CD4-positive, alpha-beta T cell (primary cell): ENCODE data around the gene P4HA3. TPM values are rescaled to one million over a fixed set of nuclear protein-coding genes. Genes with fewer than 3 reads are reported as not detected.

Source experiments
- ATAC-seq: fragments of 200-7000 bp; cut with Tn5 transposase; one replicate; pipeline ENCODE4 v1.10.0; 2022; ENCODE audit warnings: mild to moderate bottlenecking; ENCODE audit not compliant: poor library complexity
- CTCF ChIA-PET: fragments of 350-600 bp; sonication (Branson Sonifier 250); formaldehyde crosslinking; loops from one replicate; lab custom pipeline; 2021; ENCODE audit warnings: antibody characterized with exemption, inconsistent platforms; lab: Charles Lee
- POLR2A ChIA-PET: fragments of 350-600 bp; sonication (Branson Sonifier 250); formaldehyde crosslinking; loops from one replicate; lab custom pipeline; 2021; ENCODE audit warnings: antibody characterized with exemption, inconsistent platforms; lab: Charles Lee
- DNase-seq, 14 experiments: peaks; one replicate each; pipeline ENCODE4 v3.0.0-alpha.2; 2013 to 2020; ENCODE audit warnings: mixed read lengths in 2 of 14
- H3K27ac ChIP-seq, 2 donors: one replicate each; pipeline versions ENCODE4 v1.5.1 to v1.7.0; 2013; ENCODE audit warnings: low read length in 2 of 2, low read depth in 1 of 2, mild to moderate bottlenecking in 1 of 2
- H3K27me3 ChIP-seq, 2 experiments: 1 replicate in 1 of 2; 2 replicates in 1 of 2; pipeline versions ENCODE4 v1.6.1 to v1.7.0; 2013; ENCODE audit warnings: low read length in 2 of 2, control low read depth in 1 of 2, mild to moderate bottlenecking in 1 of 2, moderate library complexity in 1 of 2; ENCODE audit not compliant: insufficient read depth in 2 of 2, control insufficient read depth in 1 of 2
- H3K36me3 ChIP-seq: one replicate; pipeline ENCODE4 v1.6.1; 2013; ENCODE audit warnings: low read length, control low read depth; ENCODE audit not compliant: insufficient read depth
- H3K4me1 ChIP-seq: one replicate; pipeline ENCODE4 v1.6.1; 2013; ENCODE audit warnings: low read length, control low read depth; ENCODE audit not compliant: insufficient read depth
- H3K4me3 ChIP-seq: one replicate; pipeline ENCODE4 v1.5.1; 2013; ENCODE audit warnings: mild to moderate bottlenecking, low read length, moderate library complexity
- H3K9me3 ChIP-seq, 2 experiments: 1 replicate in 1 of 2; 2 replicates in 1 of 2; pipeline versions ENCODE4 v1.6.1 to v1.7.0; 2013; ENCODE audit warnings: low read length in 2 of 2, mild to moderate bottlenecking in 2 of 2, control low read depth in 1 of 2, moderate library complexity in 1 of 2; ENCODE audit not compliant: control insufficient read depth in 1 of 2, insufficient read depth in 1 of 2
- H3K27ac Mint-ChIP-seq: one replicate; pipeline ENCODE4 v1.8.0; 2020; ENCODE audit warnings: mixed read lengths
- H3K27me3 Mint-ChIP-seq: one replicate; pipeline ENCODE4 v1.8.0; 2021; ENCODE audit warnings: mixed read lengths
- H3K36me3 Mint-ChIP-seq: one replicate; pipeline ENCODE4 v1.8.0; 2021; ENCODE audit warnings: low read depth, mixed read lengths
- H3K4me1 Mint-ChIP-seq: one replicate; pipeline ENCODE4 v1.8.0; 2021; ENCODE audit warnings: low read depth, mixed read lengths
- H3K4me3 Mint-ChIP-seq: one replicate; pipeline ENCODE4 v1.8.0; 2020; ENCODE audit warnings: mild to moderate bottlenecking, mixed read lengths
- H3K9me3 Mint-ChIP-seq: one replicate; pipeline ENCODE4 v1.8.0; 2020; ENCODE audit warnings: mixed read lengths
- CTCF ChIP-seq: fragments of 200-600 bp; IDR thresholded peaks from one replicate; pipeline ENCODE4 v1.8.0; 2022; ENCODE audit warnings: antibody characterized with exemption, mild to moderate bottlenecking
- intact Hi-C, 2 experiments: fragments of 100-400 bp; cut with DNase I in 1 of 2; cut with micrococcal nuclease in 1 of 2; formaldehyde crosslinking; loops; one replicate each; pipeline versions ENCODE4 v1.15.1 to v1.9.0; 2023 to 2025; cut with DNase I, micrococcal nuclease
- polyA plus RNA-seq, 2 donors: library from polyadenylated mRNA; unstranded; fragments of 120-200 nt; gene quantifications; one replicate each; pipeline ENCODE4 v1.2.1, GENCODE V29; 2013
- total RNA-seq, 174 experiments: library from RNA in 2 of 174; stranded (reverse) in 2 of 174; gene quantifications; one replicate each; pipeline ENCODE4 v1.2.3 and lab custom pipeline; 2021 to 2026

Gene P4HA3
- total RNA-seq (not detected), total RNA-seq (lab: John Stamatoyannopoulos, UW) (0 to 0.22 (median 0) reads per million in 172 experiments)
- 0.13 TPM for polyA plus RNA-seq (2013, experiment 1 of 2)
- 0.19 TPM for polyA plus RNA-seq (2013, experiment 2 of 2)

DNA sequence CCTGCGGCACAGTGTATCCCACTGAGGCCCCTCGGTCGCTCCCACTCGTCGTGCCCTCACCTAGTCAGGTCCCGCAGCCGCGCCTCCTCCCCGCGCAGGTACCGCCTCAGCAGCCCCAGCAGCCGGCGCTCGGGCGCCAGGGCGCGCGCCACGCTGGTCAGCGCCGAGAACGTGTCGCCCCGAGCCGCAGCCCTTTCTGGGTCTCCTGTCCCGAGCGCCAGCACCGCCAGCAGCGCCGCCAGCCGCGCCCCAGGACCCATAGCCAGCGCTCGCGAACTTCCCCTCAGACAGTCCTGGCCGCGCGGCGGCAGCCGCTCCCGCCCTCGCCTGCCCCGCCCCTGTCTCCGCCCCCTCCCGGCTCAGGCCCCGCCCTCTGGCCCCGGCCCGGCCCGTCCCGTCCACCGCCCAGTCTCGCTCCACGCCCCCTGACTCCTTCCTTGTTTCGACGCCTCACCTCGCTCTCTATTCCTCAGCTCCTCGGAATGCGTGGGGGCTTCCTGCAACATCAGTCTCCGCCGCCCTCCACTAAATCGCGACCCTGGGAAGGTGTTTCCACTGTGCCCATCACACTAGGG lies at the start of gene P4HA3:
Gene P4HA3, minus strand, starts transcription at position 289 of the 575 bp plus-strand sequence. Its CDS starts 29 bp downstream, at position 260.
- peak within 1 kb of the TSS; percentile 33 for H3K4me3 ChIP-seq
- Mint-ChIP-seq H3K4me3 (peak within 1 kb of the TSS; percentile 64), H3K27me3 (peaks cover 36% of the 10 kb centered on the region), H3K4me1 (peaks cover 11% of the 10 kb centered on the region), H3K9me3 (peaks cover 3% of the 10 kb centered on the region), H3K36me3 (peaks cover under 1% of the 10 kb centered on the region), H3K27ac (no peak within 1 kb of the TSS)
- H3K27ac ChIP-seq = no peak within 1 kb of the TSS
- ChIA-PET CTCF (no interaction called here), POLR2A (no interaction called here)
- peaks cover 10% of the 10 kb centered on the region for H3K4me1 ChIP-seq
- H3K36me3 ChIP-seq = no peaks in the 10 kb centered on the region
- ATAC-seq (peak; percentile 70), DNase-seq (peak; percentile 10 to 69 (median 38))
- H3K9me3 ChIP-seq = peaks cover 0 to 5% of the 10 kb centered on the region in 2 experiments
- intact Hi-C loops = no loop called here
- TF ChIP-seq CTCF = no peak
- peaks cover 27 to 40% of the 10 kb centered on the region in 2 experiments for H3K27me3 ChIP-seq

GRCh38 chr11:74357449-74357848 lies 46.0 kb upstream of the P4HA3 start:
- POLR2A ChIA-PET = no interaction called here
- ATAC-seq (no peak), DNase-seq (no peak)
- no peaks in the 10 kb centered on the region for H3K27me3 Mint-ChIP-seq
- no peaks in the 10 kb centered on the region for H3K9me3 Mint-ChIP-seq
- no peak for TF ChIP-seq CTCF
- H3K27ac Mint-ChIP-seq = no peak overlapping the region
- intact Hi-C loops = no loop called here
- CTCF ChIA-PET = no interaction called here
- H3K4me3 ChIP-seq = no peak overlapping the region
- no peak overlapping the region for H3K4me3 Mint-ChIP-seq
- H3K36me3 ChIP-seq = peaks cover 20% of the 10 kb centered on the region
- no peaks in the 10 kb centered on the region for H3K4me1 Mint-ChIP-seq
- H3K27me3 ChIP-seq = no peaks in the 10 kb centered on the region
- H3K9me3 ChIP-seq = no peaks in the 10 kb centered on the region
- H3K36me3 Mint-ChIP-seq = peaks cover 84% of the 10 kb centered on the region
- no peak overlapping the region for H3K27ac ChIP-seq
- H3K4me1 ChIP-seq = no peaks in the 10 kb centered on the region

DNA sequence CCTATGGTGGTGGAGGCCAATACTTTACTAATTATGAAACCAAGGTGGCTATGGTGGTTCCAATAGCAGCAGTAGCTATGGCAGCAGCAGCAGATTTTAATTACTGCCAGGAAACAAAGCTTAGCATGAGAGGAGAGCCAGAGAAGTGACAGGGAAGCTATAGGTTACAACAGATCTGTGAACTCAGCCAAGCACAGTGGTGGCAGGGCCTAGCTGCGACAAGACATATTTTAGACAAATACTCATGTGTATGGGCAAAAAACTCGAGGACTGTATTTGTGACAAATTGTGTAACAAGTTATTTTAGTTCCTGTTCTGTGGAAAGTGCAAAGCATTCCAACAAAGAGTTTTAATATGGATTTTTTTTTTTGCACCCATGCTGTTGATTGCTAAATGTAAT lies 44.2 kb upstream of the P4HA3 start:
- Mint-ChIP-seq H3K4me3 (no peak overlapping the region), H3K36me3 (peaks cover 75% of the 10 kb centered on the region), H3K27ac (no peak overlapping the region), H3K9me3 (no peaks in the 10 kb centered on the region), H3K27me3 (no peaks in the 10 kb centered on the region), H3K4me1 (no peaks in the 10 kb centered on the region)
- H3K4me1 ChIP-seq = no peaks in the 10 kb centered on the region
- CTCF ChIA-PET = no interaction called here
- DNase-seq (no peak), ATAC-seq (no peak)
- H3K4me3 ChIP-seq = no peak overlapping the region
- no peak for TF ChIP-seq CTCF
- H3K27ac ChIP-seq = no peak overlapping the region
- POLR2A ChIA-PET = no interaction called here
- intact Hi-C loops = no loop called here
- no peaks in the 10 kb centered on the region for H3K9me3 ChIP-seq
- no peaks in the 10 kb centered on the region for H3K27me3 ChIP-seq
- peaks cover 25% of the 10 kb centered on the region for H3K36me3 ChIP-seq
